A673 (cell line): ENCODE results near the gene KRTAP5-2.

ENCODE experiments used
- CTCF ChIP-seq: fragments of 300-800, 200-600 bp; sonication (generic); conservative IDR thresholded peaks from 2 replicates; pipeline ENCODE4 v1.5.1; 2017; ENCODE audit warnings: low read depth, mild to moderate bottlenecking, antibody characterized with exemption, low read length, moderate library complexity, mixed read lengths
- EZH2 ChIP-seq: fragments of 200-600 bp; sonication (generic); IDR thresholded peaks from 2 replicates; pipeline ENCODE4 v1.6.1; 2017; ENCODE audit warnings: borderline replicate concordance, low read depth, mild to moderate bottlenecking, mixed read lengths, antibody characterized with exemption, low read length; ENCODE audit not compliant: poor library complexity, severe bottlenecking

GRCh38 chr11:1581976-1582375 is 16.1 kb downstream of the KRTAP5-2 start:
- TF ChIP-seq CTCF = no peak
- no peak for TF ChIP-seq EZH2
